GM21786 (cell line): ENCODE data around the gene ARL5B.
"Not testable (repeated sequence)": the region's sequence is repeated elsewhere in the genome, so short reads cannot be mapped to it uniquely, and the experiment has no call there.

Experiments used
- ATAC-seq: cut with Tn5 transposase; IDR thresholded peaks from one replicate; pipeline ENCODE4 v1.9.1; 2021; ENCODE audit not compliant: unreplicated experiment

Gene ARL5B, protein sequence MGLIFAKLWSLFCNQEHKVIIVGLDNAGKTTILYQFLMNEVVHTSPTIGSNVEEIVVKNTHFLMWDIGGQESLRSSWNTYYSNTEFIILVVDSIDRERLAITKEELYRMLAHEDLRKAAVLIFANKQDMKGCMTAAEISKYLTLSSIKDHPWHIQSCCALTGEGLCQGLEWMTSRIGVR

DNA sequence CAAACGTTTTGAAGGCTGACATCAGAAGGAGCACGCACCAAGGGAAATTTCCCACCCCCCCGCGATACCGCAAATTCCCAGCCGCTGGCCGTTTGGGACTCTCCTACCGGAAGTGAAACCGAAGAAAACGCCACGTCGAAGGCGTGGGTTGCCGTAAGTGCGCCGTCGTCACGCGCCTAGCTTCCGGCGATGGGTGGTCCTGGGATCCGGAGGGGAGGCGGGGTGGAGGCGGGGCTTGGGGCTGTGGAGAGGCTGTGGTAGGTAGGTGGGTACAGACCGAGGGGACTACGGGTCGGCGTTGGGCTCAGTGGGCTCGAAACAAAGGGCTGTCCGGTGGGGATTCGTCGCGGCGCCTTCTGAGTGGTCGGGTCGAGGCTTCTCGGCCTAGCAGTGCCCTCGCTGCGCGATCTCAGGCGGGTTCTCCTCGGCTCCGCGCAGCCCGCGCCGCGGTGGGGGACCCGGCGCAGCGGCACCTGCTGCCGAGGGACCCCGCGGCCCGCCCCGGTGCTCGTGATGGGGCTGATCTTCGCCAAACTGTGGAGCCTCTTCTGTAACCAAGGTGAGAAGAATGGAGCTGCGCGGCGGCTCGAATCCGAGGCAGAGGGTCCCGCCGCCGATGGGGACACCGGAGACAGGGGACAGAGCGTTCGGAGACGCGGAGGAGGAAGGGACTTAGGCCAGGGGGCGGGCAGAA lies at the start of gene ARL5B:
Gene ARL5B (plus strand): TSS at position 307 of the 694 bp plus-strand sequence. CDS start 207 bp downstream, at position 514.
- peak; percentile 82 for ATAC-seq

DNA sequence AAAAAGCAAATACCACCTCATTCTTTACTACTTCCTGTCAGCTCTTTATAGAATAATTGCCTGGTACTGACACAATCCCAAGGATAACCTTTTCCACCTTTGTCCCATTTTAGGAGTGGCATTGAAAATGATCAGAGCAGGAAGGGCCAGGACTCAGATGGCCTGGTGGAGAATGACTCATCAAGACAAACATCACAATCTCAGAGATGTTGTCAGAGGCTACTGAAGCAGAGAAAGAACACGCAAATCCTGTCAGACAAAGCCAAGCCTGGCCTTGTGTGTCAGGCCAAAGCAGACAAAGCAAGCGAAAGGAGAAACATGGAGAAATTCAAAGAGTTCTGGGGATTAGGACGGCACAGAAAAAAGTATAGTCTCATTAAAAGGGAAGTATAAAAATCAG lies 48.7 kb upstream of the ARL5B start:
- ATAC-seq, result no peak

DNA sequence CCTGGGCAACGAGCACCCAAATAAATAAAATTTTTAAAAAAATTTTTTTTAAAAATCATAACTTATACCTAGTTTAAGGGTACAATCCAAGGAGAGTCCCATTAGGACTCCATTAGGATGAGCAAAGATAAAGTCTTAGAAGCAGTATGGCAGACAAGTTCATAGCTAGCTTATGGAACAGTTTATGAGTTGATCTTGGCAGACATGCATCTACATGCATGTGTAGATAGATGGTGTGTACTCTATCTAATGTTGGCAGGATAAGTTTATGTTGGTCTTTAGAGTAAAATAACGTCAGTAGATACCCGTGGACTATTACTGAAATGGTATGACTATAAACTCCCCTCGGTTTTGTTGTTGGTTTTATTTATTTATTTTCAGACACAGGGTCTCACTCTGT lies 48.1 kb upstream of the ARL5B start:
- ATAC-seq, result no peak

DNA sequence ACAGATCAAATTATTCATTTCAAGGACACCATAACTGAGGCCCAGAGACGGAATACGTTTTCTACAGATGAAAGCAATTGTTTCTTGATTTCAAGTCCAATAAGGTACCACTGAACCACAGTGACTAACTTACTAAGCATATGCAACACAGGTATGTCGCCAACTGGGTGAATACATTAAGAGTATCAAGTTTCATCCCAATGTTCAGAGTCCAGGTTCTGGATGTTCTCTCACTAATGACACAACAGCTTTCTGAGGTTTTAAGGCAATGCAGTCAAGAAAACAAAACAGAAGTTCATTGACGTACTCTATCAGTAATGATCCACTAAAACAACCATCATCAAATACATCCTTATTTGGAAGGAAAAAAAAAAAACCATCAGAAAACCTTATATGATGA lies 43.6 kb upstream of the ARL5B start:
- ATAC-seq, result no peak

DNA sequence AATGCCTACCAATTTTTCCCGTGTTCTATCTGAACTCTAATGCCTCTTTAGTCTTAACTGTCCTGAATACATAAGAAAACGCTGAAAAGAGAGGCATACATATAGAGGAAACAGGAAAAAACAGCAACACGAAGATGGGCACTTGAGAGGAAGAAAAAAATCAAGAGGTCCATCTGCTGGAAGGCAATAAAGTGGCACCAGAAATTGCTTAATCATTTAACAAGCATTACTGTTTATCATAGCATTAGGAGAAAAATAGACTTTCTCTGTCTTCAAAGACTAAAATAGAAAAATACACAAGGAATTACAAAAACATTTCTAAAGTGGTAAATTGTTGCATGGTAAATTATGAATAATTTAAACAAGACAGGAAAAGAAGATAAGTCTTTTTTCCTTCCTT lies 42.9 kb upstream of the ARL5B start:
- no peak for ATAC-seq

DNA sequence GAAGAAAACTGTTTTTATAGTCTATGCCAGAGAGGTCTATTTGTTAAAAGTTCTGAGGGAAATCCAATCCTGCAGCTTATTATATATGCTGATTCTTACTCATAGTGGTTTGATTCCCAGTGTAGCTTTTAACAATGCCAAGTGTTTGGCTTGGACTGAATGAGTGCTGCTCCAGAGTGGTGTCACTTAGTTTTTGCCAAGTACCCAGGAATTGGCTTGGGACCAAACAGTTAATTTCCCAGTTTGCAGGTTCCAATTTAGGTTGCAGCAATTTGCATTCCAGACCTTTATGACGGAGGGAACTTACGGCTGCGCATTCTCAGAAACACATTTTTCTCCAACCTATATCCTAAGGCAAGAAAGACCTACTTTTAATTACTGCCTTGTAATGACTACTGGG lies 40.2 kb upstream of the ARL5B start:
- no peak for ATAC-seq

DNA sequence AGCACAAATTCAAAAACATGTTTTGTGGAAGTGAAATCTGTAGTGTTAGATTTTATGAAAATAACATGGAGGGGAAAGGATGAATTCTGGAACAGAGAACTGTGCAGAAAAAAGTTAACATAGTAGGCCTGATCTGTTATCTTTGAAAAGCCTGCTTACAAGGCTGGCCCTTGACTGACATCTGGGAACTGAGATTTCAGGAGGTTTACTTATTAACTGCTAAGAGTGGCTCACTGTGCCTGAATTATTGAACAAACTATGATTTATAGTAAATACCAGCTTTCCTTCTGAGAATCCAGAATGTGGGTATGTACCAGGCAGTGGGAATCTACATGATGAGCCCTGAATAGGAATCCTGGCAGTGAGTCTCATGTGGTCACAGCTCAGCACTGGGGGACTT lies 38.4 kb upstream of the ARL5B start:
- no peak for ATAC-seq

DNA sequence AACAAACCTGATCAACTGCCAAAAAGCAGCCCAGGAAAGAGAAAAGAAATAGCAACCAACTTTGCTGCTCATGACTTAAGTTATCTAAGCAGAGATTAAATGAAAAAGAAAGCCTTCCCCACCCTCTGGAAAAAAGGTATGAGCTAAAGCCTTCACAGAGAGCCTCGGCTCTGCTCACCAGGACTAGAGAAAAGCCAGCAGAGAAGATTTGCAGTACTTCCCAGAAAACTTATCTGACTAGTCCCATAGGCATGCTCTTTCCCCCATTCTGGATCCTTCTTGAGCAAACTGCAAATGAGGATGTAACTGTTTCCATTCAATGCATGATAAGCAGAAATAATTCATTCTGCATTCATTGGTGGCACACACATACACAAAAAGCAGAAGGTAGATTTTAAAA lies 35.6 kb upstream of the ARL5B start:
- ATAC-seq, result not testable (repeated sequence)

DNA sequence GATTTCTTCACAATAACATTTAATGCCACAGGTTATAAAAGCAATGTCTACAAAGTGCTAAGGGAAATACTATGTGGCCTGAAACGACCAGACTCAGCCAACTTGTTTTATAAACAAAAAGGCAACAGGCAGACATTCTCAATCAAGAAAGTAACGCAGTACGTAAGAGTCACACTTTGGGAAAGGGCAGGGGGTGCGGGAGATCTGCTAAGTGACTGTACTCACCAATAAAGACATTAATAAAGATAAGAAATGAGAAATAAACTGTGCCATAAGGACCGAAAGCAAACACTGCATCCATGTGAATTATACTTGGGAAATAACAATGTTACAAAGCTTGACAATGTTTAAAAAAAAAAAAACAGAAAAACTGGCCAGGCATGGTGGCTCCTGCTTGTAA lies 33.3 kb upstream of the ARL5B start:
- ATAC-seq, result no peak

DNA sequence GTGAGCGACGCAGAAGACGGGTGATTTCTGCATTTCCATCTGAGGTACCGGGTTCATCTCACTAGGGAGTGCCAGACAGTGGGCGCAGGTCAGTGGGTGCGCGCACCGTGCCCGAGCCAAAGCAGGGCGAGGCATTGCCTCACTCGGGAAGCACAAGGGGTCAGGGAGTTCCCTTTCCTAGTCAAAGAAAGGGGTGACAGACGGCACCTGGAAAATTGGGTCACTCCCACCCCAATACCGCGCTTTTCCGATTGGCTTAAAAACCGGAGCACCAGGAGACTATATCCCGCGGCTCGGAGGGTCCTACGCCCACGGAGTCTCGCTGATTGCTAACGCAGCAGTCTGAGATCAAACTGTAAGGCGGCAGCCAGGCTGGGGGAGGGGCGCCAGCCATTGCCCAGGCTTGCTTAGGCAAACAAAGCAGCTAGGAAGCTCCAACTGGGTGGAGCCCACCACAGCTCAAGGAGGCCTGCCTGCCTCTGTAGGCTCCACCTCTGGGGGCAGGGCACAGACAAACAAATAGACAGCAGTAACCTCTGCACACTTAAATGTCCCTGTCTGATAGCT lies 31.7 kb upstream of the ARL5B start:
- not testable (repeated sequence) for ATAC-seq

DNA sequence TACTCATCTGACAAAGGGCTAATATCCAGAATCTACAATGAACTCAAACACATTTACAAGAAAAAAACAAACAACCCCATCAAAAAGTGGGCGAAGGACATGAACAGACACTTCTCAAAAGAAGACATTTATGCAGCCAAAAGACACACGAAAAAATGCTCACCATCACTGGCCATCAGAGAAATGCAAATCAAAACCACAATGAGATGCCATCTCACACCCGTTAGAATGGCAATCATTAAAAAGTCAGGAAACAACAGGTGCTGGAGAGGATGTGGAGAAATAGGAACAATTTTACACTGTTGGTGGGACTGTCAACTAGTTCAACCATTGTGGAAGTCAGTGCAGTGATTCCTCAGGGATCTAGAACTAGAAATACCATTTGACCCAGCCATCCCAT lies 26.7 kb upstream of the ARL5B start:
- ATAC-seq, result not testable (repeated sequence)

DNA sequence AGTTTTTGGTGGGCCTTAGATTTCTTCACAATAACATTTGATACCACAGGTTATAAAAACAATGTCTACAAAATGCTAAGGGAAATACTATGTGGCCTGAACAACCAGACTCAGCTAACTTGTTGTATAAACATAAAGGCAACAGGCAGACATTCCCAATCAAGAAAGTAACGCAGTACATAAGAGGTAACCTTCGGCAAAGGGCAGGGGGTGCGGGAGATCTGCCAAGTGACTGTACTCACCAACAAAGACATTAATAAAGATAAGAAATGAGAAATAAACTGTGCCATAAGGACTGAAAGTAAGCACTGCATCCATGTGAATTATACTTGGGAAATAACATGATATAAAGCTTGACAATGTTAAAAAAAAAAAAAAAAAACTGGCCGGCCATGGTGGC lies 23.2 kb upstream of the ARL5B start:
- ATAC-seq, result no peak

DNA sequence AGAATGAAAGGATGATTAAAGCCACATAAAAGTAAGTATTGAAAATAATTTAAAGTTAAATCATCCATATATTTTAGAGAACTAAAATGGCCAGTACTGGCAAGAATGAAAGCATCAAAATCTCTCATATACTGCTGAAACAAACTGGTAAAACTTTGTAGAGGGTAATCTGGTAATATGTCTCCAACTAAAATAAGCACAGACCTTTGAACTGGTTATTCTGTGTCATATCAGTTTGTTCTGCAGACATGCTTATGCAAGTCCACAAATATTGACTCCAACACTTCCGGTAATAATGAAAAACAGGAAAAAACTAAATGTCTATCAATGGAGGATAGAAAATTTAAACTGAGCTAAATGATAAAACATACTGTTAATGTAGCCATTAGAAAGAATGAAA lies 21.8 kb upstream of the ARL5B start:
- ATAC-seq, result not testable (repeated sequence)

DNA sequence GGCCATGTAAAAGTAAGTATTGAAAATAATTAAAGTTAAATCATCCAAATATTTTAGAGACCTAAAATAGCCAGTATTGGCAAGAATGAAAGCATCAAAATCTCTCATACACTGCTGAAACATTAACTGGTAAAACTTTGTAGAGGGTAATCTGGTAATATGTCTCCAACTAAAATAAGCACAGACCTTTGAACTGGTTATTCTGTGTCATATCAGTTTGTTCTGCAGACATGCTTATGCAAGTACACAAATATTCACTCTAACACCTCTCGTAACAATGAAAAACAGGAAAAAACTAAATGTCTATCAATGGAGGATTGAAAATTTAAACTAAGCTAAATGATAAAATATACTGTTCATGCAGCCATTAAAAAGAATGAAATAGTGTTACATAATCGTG lies 19.5 kb upstream of the ARL5B start:
- ATAC-seq, result not testable (repeated sequence)

DNA sequence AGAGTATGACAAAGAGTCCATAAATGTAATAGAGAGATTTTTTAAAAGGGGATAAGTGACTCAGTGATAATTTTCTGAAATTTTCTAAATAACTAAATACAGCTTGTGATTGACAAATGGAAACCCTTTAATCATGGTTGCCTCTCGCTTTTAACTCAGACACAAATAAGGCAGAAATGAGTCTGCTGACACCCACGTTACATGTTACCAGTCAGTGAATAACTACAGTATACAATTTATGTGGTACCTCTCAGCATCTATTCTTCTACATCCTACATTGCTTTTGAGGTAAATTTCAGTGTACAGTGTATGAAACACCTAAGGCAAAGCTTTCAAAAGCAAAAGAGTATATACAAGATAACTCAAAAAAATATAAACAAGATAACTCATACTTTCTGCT lies 12.1 kb upstream of the ARL5B start:
- ATAC-seq, result no peak

DNA sequence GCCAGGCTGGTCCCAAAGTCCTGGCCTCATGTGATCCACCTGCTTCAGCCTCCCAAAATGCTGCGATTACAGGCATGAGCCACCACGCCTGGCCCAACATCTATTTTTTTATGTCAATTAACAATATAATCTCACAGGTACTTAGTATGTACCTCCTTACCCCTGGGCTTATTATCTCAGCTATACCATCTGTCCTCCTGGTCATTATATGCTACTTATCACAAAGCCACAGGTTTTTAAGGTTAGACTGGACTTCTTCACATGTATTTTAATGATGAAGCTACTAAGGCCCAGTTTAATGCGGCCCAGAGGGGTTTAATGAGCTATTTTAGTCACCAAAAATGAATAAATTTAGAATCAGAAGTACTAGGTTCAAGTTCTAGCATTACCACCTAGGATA lies 11.3 kb upstream of the ARL5B start:
- no peak for ATAC-seq

DNA sequence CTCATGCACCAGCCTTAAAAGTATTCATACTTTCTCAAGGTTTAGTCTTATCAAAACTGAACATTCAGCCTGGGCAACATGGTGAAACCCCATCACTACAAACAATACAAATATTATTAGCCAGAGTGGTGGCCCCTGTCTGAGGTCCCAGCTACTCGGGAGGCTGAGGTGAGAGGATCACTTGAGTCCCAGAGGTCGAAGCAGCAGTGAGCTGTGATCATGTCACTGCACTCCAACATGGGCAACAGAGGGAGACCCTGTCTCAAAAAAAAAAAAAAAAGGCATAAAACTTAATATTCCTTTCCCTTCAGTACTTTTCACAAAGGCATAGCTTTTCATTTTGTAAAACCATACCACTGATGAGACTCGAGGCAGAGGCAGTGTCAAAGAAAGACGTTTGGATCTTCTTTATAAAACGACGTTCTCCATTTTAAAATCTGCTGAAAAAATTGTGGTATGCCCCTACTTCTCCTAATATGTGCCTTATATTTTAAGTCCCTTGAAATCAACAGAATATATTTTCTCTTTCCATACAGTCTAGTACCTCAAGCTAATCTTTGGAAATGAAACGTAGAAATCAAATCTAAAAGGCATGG lies 9.8 kb upstream of the ARL5B start:
- ATAC-seq, result no peak

DNA sequence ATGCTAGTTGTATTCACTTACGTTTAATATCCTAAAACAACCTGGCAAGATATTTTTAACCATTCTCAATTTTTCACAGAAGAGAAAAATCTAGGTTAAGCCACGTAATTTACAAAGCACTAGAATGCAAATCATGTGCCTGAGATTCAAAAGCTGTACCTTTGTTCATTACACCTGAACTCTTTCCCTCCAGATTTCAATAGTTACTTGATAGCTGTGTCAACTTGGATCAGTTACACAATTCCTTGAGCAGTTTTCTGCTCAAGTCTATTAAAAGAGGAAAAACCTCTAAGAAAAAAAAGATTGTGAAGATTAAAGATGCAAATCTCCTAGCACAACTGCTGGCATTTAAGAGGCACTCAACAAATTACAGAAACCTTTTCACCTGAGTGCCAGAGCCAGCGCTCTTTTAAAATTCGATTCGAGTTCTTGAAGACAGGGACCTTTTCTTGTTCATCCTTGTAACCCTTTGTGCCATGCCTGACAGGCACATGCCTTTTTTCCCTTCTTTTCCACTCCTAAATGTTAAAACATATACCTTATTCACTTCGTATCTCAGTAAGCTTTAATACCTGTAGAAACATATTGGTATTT lies 8.7 kb upstream of the ARL5B start:
- ATAC-seq, result no peak

DNA sequence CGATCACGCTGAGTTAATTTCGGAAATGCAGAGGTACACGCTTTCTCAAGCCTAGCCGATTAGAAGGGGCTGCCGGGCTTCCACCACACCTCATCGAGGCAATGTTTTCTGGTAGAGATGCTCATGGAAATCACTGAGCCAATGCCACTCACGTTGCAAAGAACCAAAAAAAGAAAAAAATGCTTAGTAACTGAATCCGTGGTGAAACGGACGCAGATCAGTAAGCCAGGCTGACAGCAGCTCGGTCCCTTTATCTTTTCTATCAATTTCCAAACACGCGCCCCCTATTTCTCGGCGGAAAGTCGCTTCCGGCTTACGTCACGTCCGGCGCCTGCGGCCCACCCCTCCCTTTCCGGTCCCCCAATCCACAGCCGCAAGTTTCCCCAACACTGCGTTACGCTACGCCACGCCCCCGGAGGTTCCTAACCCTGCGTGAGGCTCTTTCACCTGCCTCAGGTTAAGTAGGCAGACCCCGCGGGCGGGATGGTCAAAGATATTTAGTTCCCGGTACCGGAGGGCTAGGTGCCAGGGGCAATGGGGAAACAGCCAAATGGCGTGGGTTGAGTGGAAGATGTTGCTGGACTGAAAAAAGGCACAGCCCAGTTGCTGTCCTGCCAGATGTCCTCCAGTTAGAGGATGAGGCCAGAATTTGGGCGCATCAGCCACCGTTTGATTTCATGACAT lies 7.8 kb upstream of the ARL5B start, which contains the start of gene NSUN6:
Gene NSUN6 (minus strand): TSS at position 264 of the 684 bp plus-strand sequence. CDS start 384 bp downstream, outside the sequence.
- ATAC-seq, result peak; percentile 96

DNA sequence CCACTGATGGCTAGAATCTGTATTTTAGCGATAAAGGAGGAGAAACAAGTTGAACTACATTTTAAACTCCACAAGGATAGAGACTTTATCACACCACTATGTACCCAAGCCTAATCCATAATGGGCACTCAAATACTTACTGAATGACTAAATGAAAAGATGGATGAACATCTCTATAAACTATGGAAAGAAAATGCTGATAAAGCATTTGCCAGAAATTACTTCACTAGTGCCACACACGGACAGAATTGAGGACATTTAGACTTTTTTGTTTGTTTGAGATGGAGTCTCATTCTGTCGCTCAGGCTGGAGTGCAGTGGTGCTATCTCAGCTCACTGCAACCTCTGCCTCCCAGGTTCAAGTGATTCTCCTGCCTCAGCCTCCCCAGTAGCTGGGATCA lies 6.1 kb upstream of the ARL5B start:
- ATAC-seq, result no peak

DNA sequence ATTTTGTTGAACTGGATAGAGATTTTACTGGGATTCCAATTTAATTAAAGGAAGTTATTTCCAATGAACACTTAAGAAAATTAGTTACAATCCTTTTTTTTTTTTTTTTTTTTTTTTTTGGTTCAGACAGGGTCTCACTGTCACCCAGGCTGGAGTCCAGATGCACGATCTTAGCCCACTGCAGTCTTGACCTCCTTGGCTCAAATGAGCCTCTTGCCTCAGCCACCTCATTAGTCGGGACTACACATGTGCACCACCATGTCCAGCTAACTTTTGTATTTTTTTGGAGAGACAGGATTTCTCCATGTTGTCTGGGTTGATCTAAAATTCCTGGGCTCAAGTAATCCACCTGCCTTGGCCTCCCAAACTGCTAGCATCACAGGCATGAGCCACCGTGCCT lies 2.5 kb upstream of the ARL5B start:
- ATAC-seq, result no peak
